Fibroblast of lung (primary cell): ENCODE results near the gene GGTLC2. TPM values are rescaled to one million over a fixed set of nuclear protein-coding genes. Genes with fewer than 3 reads are reported as not detected.
"Not testable (repeated sequence)": the region's sequence is repeated elsewhere in the genome, so short reads cannot be mapped to it uniquely, and the experiment has no call there.

ENCODE experiments used
- DNase-seq, 2 donors: peaks; one replicate each; pipeline versions ENCODE4 v3.0.0 to v3.0.0-alpha.2; 2010; ENCODE audit warnings: low read depth in 2 of 2
- H2AFZ ChIP-seq: 2 replicates; pipeline ENCODE4 v1.5.1; 2012; ENCODE audit warnings: low read length, control low read depth, inconsistent platforms
- H3K27ac ChIP-seq: 2 replicates; pipeline ENCODE4 v1.5.1; 2011; ENCODE audit warnings: low read length, control low read depth; ENCODE audit not compliant: insufficient read depth
- H3K27me3 ChIP-seq: 2 replicates; pipeline ENCODE4 v1.5.1; 2011; ENCODE audit warnings: mild to moderate bottlenecking, low read length; ENCODE audit not compliant: control insufficient read depth, insufficient read depth
- H3K36me3 ChIP-seq: 2 replicates; pipeline ENCODE4 v1.5.1; 2011; ENCODE audit warnings: low read length; ENCODE audit not compliant: control insufficient read depth, insufficient read depth
- H3K4me1 ChIP-seq: 2 replicates; pipeline ENCODE4 v1.5.1; 2011; ENCODE audit warnings: low read length; ENCODE audit not compliant: control insufficient read depth, insufficient read depth; ENCODE audit errors: extremely low read depth
- H3K4me2 ChIP-seq: 2 replicates; pipeline ENCODE4 v1.5.1; 2011; ENCODE audit warnings: low read length, control low read depth; ENCODE audit not compliant: insufficient read depth; ENCODE audit errors: extremely low read depth
- H3K4me3 ChIP-seq, 4 experiments: fragments of 200-600 bp in 1 of 4; sonication (generic) in 1 of 4; replicated peaks in 1 of 4; 2 replicates each; pipeline ENCODE4 v1.5.1; 2011 to 2016; ENCODE audit warnings: low read length in 4 of 4, low read depth in 3 of 4, mild to moderate bottlenecking in 3 of 4, control low read depth in 2 of 4, inconsistent platforms in 1 of 4, mixed read lengths in 1 of 4; ENCODE audit not compliant: insufficient read depth in 1 of 4; ENCODE audit errors: control extremely low read depth in 1 of 4
- H3K79me2 ChIP-seq: 2 replicates; pipeline ENCODE4 v1.5.1; 2012; ENCODE audit warnings: mild to moderate bottlenecking, low read length, inconsistent platforms; ENCODE audit not compliant: control insufficient read depth, insufficient read depth
- H3K9ac ChIP-seq: 2 replicates; pipeline ENCODE4 v1.5.1; 2011; ENCODE audit warnings: mild to moderate bottlenecking, low read length, control low read depth; ENCODE audit not compliant: insufficient read depth
- H3K9me3 ChIP-seq: 2 replicates; pipeline ENCODE4 v1.5.1; 2012; ENCODE audit warnings: low read depth, low read length; ENCODE audit not compliant: control insufficient read depth, insufficient read depth
- H4K20me1 ChIP-seq: 2 replicates; pipeline ENCODE4 v1.5.1; 2011; ENCODE audit warnings: low read length; ENCODE audit not compliant: control insufficient read depth, insufficient read depth; ENCODE audit errors: extremely low read depth
- polyA plus RNA-seq, 2 donors: library from polyadenylated mRNA; depleted of rRNA in 1 of 2; stranded (reverse) in 1 of 2; unstranded in 1 of 2; fragments of >200 nt; gene quantifications; 2 replicates each; pipeline ENCODE4 v1.2.1, GENCODE V29; 2011 to 2012; ENCODE audit warnings: missing spikeins in 1 of 2
- total RNA-seq: library from RNA; depleted of rRNA; stranded (reverse); fragments of >200 nt; gene quantifications from 2 replicates; pipeline ENCODE4 v1.2.1, GENCODE V29; 2014

Gene GGTLC2
- total and polyA plus RNA-seq, 2 donors (not counting 1 experiment from before 2014, with no cell fraction given): not detected

GRCh38 chr22:22650803-22651515 lies 6.5 kb downstream of the GGTLC2 start:
- H2AFZ ChIP-seq, H3K9me3 ChIP-seq, H3K9ac ChIP-seq, H3K36me3 ChIP-seq, DNase-seq, H3K27me3 ChIP-seq, H3K79me2 ChIP-seq, H3K4me1 ChIP-seq, H4K20me1 ChIP-seq, H3K4me3 ChIP-seq, H3K27ac ChIP-seq, H3K4me2 ChIP-seq: not testable (repeated sequence)

DNA sequence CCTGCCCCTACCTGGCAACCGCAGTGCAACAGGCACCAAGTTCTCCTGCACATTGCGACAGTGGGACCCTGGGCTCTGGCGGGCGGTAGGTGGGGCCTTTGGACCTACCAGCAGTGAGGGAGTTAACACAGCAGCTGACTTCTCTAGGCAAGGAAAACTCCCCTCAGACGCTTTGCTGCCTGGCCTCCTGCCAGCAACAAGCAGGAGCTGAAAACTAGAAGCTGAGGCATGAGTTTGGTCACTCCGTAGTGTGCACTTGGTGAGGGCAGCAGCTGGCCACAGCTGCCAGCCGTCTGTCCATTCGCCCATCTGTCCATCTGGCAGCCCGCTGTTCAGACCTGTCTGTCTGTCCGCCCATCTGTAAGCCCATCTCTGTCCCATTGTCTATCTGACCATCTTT lies 7.2 kb downstream of the GGTLC2 start:
- H2AFZ ChIP-seq, H3K36me3 ChIP-seq, H3K4me3 ChIP-seq, H3K4me1 ChIP-seq, H3K27ac ChIP-seq, H3K9me3 ChIP-seq, H3K9ac ChIP-seq, H4K20me1 ChIP-seq, H3K79me2 ChIP-seq, H3K4me2 ChIP-seq, H3K27me3 ChIP-seq: not testable (repeated sequence)
- peak; percentile 3 to 61 for DNase-seq

GRCh38 chr22:22652102-22652501 lies 7.7 kb downstream of the GGTLC2 start:
- not testable (repeated sequence) for H3K4me2 ChIP-seq, H3K9me3 ChIP-seq, H4K20me1 ChIP-seq, H3K27ac ChIP-seq, H2AFZ ChIP-seq, H3K79me2 ChIP-seq, H3K4me3 ChIP-seq, H3K36me3 ChIP-seq, H3K27me3 ChIP-seq, DNase-seq, H3K4me1 ChIP-seq, H3K9ac ChIP-seq

DNA sequence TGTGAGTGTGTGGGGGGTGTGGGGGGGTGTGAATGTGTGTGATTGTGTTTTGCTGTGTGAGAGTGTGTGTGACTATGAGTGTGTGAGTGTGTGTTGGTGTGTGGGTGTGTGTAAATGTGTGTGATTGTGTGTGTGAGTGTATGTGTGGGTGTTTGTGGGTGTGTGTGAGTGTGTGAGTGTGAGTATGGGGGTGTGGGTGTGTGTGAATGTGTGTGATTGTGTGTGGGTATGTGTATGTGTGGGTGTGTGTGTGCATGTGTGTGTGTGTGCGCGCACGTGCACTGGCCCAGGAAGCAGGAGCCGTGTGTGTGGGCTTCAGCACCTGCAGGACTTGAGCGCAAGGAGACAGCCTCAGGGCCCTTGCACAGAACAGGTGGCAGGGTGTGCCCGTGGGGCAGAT lies 8.2 kb downstream of the GGTLC2 start:
- H2AFZ ChIP-seq, H3K9me3 ChIP-seq, H3K4me3 ChIP-seq, H3K4me2 ChIP-seq, H3K4me1 ChIP-seq, H3K27me3 ChIP-seq, H3K79me2 ChIP-seq, H3K27ac ChIP-seq, DNase-seq, H3K9ac ChIP-seq, H3K36me3 ChIP-seq, H4K20me1 ChIP-seq: not testable (repeated sequence)

DNA sequence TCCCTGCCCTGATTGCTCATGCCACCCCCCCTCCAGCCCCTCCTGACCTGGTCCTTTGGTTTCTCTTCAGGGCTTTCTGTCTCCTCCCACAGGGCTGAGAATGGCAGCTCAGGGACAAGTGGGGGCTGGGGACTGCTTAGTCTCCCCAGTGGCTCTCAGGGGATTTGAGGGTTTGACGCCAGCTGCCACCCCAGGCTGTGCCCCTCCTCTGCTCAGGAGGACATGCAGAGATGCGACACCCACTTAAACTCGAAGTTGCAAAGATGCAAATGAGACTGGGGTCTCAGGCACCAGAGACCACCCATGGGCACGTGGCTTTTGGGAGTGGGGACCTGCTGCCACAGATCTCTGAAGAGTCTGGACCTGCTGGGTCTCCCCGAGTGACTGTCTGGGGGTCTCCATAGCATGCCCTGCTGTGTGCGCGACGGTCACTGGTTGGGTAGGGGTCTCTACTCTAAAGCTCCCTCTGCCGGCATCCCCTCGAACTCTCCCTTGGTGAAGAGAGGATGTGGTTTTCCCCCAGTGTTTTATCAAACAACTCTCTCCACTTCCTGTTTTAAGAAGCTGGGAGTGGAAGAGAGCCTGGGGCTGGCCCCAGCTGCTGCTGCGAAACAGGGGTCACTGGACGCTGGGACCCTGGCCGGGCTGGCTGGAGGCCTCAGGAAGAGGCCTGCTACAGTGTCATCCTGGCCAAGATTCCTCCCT lies 9.4 kb downstream of the GGTLC2 start:
- not testable (repeated sequence) for H3K4me2 ChIP-seq, H3K9ac ChIP-seq, H3K4me3 ChIP-seq, H4K20me1 ChIP-seq, H3K27ac ChIP-seq, H3K36me3 ChIP-seq, H3K79me2 ChIP-seq, H2AFZ ChIP-seq, H3K27me3 ChIP-seq, DNase-seq, H3K4me1 ChIP-seq, H3K9me3 ChIP-seq
